Endothelial cell of umbilical vein (primary cell): ENCODE measurements around the gene RNGTT. TPM values are rescaled to one million over a fixed set of nuclear protein-coding genes. Genes with fewer than 3 reads are reported as not detected.

ENCODE experiments used
- BruUV-seq: library from RNA; stranded (reverse); fragments of 400-500 nt; replicated peaks from 2 replicates; lab custom pipeline; 2021; lab: Mats Ljungman, UMichigan
- CTCF ChIA-PET: fragments of 300-600, 350-600 bp; sonication (Branson Sonifier 250); formaldehyde crosslinking; loops from one replicate; lab custom pipeline; 2021; ENCODE audit warnings: antibody characterized with exemption, inconsistent platforms; lab: Charles Lee
- POLR2A ChIA-PET: fragments of 300-600, 350-600 bp; sonication (Branson Sonifier 250); formaldehyde crosslinking; loops from one replicate; lab custom pipeline; 2021; ENCODE audit warnings: antibody characterized with exemption, inconsistent platforms; lab: Charles Lee
- DNase-seq: peaks from one replicate; pipeline ENCODE4 v3.0.0-alpha.2; 2011; ENCODE audit warnings: low read depth, low spot score
- FAIRE-seq: peaks from 2 replicates; lab custom pipeline; 2011; peaks lifted over from hg19 to GRCh38; lab: Jason Lieb, UNC
- H2AFZ ChIP-seq: 2 replicates; pipeline ENCODE4 v1.6.0; 2012; ENCODE audit warnings: low read depth, low read length, control low read depth, inconsistent platforms
- H3K27ac ChIP-seq: 2 replicates; pipeline ENCODE4 v1.5.1; 2011; ENCODE audit warnings: low read depth, mild to moderate bottlenecking, control low read depth, low read length, moderate library complexity; ENCODE audit not compliant: insufficient read depth
- H3K27me3 ChIP-seq, 2 experiments: 2 replicates each; pipeline versions ENCODE4 v1.6.0 to v1.6.1; 2011; ENCODE audit warnings: low read length in 2 of 2, mixed read lengths in 1 of 2; ENCODE audit not compliant: control insufficient read depth in 2 of 2, insufficient read depth in 2 of 2
- H3K36me3 ChIP-seq, 2 experiments: 2 replicates in 1 of 2; 3 replicates in 1 of 2; pipeline ENCODE4 v1.5.1; 2011; ENCODE audit warnings: low read length in 2 of 2, mild to moderate bottlenecking in 1 of 2, moderate library complexity in 1 of 2; ENCODE audit not compliant: control insufficient read depth in 2 of 2, insufficient read depth in 2 of 2; ENCODE audit errors: extremely low read depth in 1 of 2
- H3K4me1 ChIP-seq: 3 replicates; pipeline ENCODE4 v1.5.1; 2011; ENCODE audit warnings: mild to moderate bottlenecking, low read length; ENCODE audit not compliant: control insufficient read depth, insufficient read depth; ENCODE audit errors: extremely low read depth
- H3K4me2 ChIP-seq: 2 replicates; pipeline ENCODE4 v1.6.1; 2011; ENCODE audit warnings: low read length, control low read depth, mixed read lengths; ENCODE audit not compliant: insufficient read depth
- H3K4me3 ChIP-seq, 3 experiments: fragments of 200-600 bp in 1 of 3; sonication (generic), shearing (Covaris generic) in 1 of 3; replicated peaks in 1 of 3; 2 replicates each; pipeline ENCODE4 v1.5.1; 2011 to 2016; ENCODE audit warnings: control low read depth in 3 of 3, low read length in 3 of 3, mild to moderate bottlenecking in 2 of 3, inconsistent platforms in 1 of 3, low read depth in 1 of 3, moderate library complexity in 1 of 3; ENCODE audit not compliant: insufficient read depth in 1 of 3
- H3K79me2 ChIP-seq: 2 replicates; pipeline ENCODE4 v1.6.0; 2012; ENCODE audit warnings: low read length, inconsistent platforms; ENCODE audit not compliant: control insufficient read depth, insufficient read depth
- H3K9ac ChIP-seq: replicated peaks from 2 replicates; pipeline ENCODE3; 2011; ENCODE audit warnings: low read length, control low read depth; ENCODE audit not compliant: insufficient read depth; ENCODE audit errors: extremely low read depth
- H3K9me1 ChIP-seq: replicated peaks from 3 replicates; pipeline ENCODE4 v1.6.0; 2011; ENCODE audit warnings: mild to moderate bottlenecking, low read length; ENCODE audit not compliant: control insufficient read depth, insufficient read depth; ENCODE audit errors: extremely low read depth
- H3K9me3 ChIP-seq: replicated peaks from 2 replicates; pipeline ENCODE4 v1.5.1; 2012; ENCODE audit warnings: low read length, inconsistent platforms; ENCODE audit not compliant: control insufficient read depth, insufficient read depth
- H4K20me1 ChIP-seq: replicated peaks from 2 replicates; pipeline ENCODE3; 2011; ENCODE audit warnings: mild to moderate bottlenecking, low read length; ENCODE audit not compliant: control insufficient read depth, insufficient read depth; ENCODE audit errors: extremely low read depth
- EZH2 ChIP-seq: IDR thresholded peaks from 2 replicates; pipeline ENCODE4 v1.6.1; 2012; ENCODE audit warnings: borderline replicate concordance, low read depth, mild to moderate bottlenecking, moderate library complexity, low read length, inconsistent platforms; ENCODE audit not compliant: severe bottlenecking
- FOS ChIP-seq: IDR thresholded peaks from 2 replicates; pipeline ENCODE4 v1.6.1; 2011; ENCODE audit warnings: mild to moderate bottlenecking, low read length, moderate library complexity, borderline replicate concordance; ENCODE audit not compliant: insufficient read depth
- GATA2 ChIP-seq: IDR thresholded peaks from 2 replicates; pipeline ENCODE4 v1.7.0; 2011; ENCODE audit warnings: low read depth, mild to moderate bottlenecking, moderate library complexity, mixed read lengths, low read length; ENCODE audit not compliant: insufficient read length, insufficient read depth
- JUN ChIP-seq: IDR thresholded peaks from 2 replicates; pipeline ENCODE4 v1.6.1; 2011; ENCODE audit warnings: borderline replicate concordance, low read depth; ENCODE audit not compliant: insufficient read length, insufficient read depth
- MYC ChIP-seq: IDR thresholded peaks from one replicate; pipeline ENCODE4 v1.6.1; 2011; ENCODE audit warnings: mild to moderate bottlenecking, low read depth, low read length
- POLR2A ChIP-seq: IDR thresholded peaks from 2 replicates; pipeline ENCODE4 v1.6.1; 2012; ENCODE audit warnings: low read depth, mild to moderate bottlenecking, control low read depth, low read length
- POLR2AphosphoS5 ChIP-seq: IDR thresholded peaks from 2 replicates; pipeline ENCODE4 v1.6.1; 2012; ENCODE audit warnings: low read depth, mild to moderate bottlenecking, control low read depth, low read length, moderate library complexity; ENCODE audit not compliant: insufficient read depth
- dilution Hi-C: fragments of 300-500 bp; cut with MboI; formaldehyde crosslinking; loops from one replicate; pipeline ENCODE4 v1.15.0; 2019; ENCODE audit warnings: low sequenced_read_pairs; ENCODE audit not compliant: extremely low pct_ligation_motif_present
- intact Hi-C: fragments of 100-400 bp; cut with micrococcal nuclease; formaldehyde crosslinking; loops from one replicate; pipeline ENCODE4 v1.10.0; 2022
- polyA plus RNA-seq, 4 experiments: library from polyadenylated mRNA; depleted of rRNA in 3 of 4; stranded (reverse) in 3 of 4; unstranded in 1 of 4; fragments of >200 nt; gene quantifications; 2 replicates each; pipeline versions ENCODE4 v1.2.1 to v1.2.3, GENCODE V29; 2011 to 2012; ENCODE audit warnings: missing spikeins in 1 of 4
- total RNA-seq: library from RNA; stranded (reverse); gene quantifications from 2 replicates; pipeline ENCODE4 v1.2.3, GENCODE V29; 2021
- TF ChIP-seq, protein P1 (sequence below): IDR thresholded peaks from 2 replicates; pipeline ENCODE4 v1.6.1; 2011; ENCODE audit not compliant: insufficient read depth, insufficient read length
- TF ChIP-seq, protein P2 (sequence below), 2 donors: IDR thresholded peaks; 1 replicate in 1 of 2; 2 replicates in 1 of 2; pipeline ENCODE4 v1.5.1; 2011; ENCODE audit warnings: low read length in 2 of 2, mild to moderate bottlenecking in 2 of 2, moderate library complexity in 2 of 2, control low read depth in 1 of 2, inconsistent platforms in 1 of 2, low read depth in 1 of 2; ENCODE audit not compliant: insufficient read depth in 1 of 2; ENCODE audit errors: extremely low read depth in 1 of 2

Gene RNGTT
- total and polyA plus RNA-seq, 2 donors (not counting 3 experiments of a cell fraction or from before 2014, with no cell fraction given): 2.1 to 13.1 TPM

DNA sequence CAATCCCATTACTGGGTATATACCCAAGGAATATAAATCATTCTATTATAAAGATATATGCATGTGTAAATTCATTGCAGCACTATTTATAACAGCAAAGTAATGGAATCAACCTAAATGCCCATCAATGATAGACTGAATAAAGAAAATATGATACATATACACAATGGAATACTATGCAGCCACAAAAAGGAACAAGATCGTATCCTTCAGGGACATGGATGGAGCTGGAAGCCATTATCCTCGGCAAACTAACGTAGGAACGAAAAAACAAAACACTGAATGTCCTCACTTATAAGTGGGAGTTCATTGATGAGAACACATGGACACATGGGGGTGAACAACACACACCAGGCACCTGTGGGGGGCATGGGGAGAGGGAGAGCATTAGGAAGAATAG is 156.7 kb downstream of the RNGTT start:
- Histone ChIP-seq H3K27me3 (no peaks in the 10 kb centered on the region), H3K4me3 (no peak overlapping the region), H3K4me1 (no peaks in the 10 kb centered on the region), H3K36me3 (no peaks in the 10 kb centered on the region), H3K9ac (no peak overlapping the region), H3K4me2 (no peak overlapping the region), H2AFZ (no peak overlapping the region), H3K9me3 (no peaks in the 10 kb centered on the region), H4K20me1 (no peaks in the 10 kb centered on the region), H3K9me1 (no peaks in the 10 kb centered on the region), H3K79me2 (peaks cover 1% of the 10 kb centered on the region), H3K27ac (no peak overlapping the region)
- dilution Hi-C loops (no loop called here), intact Hi-C loops (no loop called here)
- FAIRE-seq: no peak
- BruUV-seq: no TSS peak
- POLR2A ChIA-PET: no interaction called here
- DNase-seq: no peak
- TF ChIP-seq, protein P1, sequence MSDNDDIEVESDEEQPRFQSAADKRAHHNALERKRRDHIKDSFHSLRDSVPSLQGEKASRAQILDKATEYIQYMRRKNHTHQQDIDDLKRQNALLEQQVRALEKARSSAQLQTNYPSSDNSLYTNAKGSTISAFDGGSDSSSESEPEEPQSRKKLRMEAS: no peak
- no peak for TF ChIP-seq POLR2A
- no peak for TF ChIP-seq EZH2
- no peak for TF ChIP-seq MYC
- TF ChIP-seq, protein P2, sequence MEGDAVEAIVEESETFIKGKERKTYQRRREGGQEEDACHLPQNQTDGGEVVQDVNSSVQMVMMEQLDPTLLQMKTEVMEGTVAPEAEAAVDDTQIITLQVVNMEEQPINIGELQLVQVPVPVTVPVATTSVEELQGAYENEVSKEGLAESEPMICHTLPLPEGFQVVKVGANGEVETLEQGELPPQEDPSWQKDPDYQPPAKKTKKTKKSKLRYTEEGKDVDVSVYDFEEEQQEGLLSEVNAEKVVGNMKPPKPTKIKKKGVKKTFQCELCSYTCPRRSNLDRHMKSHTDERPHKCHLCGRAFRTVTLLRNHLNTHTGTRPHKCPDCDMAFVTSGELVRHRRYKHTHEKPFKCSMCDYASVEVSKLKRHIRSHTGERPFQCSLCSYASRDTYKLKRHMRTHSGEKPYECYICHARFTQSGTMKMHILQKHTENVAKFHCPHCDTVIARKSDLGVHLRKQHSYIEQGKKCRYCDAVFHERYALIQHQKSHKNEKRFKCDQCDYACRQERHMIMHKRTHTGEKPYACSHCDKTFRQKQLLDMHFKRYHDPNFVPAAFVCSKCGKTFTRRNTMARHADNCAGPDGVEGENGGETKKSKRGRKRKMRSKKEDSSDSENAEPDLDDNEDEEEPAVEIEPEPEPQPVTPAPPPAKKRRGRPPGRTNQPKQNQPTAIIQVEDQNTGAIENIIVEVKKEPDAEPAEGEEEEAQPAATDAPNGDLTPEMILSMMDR (IDR thresholded peaks at IDR 0.05; ENCODE audit: extremely low read depth in 1 of 2, insufficient read depth in 1 of 2, low read depth in 1 of 2, low read length in 2 of 2): no peak
- no peak for TF ChIP-seq JUN
- TF ChIP-seq FOS: no peak
- no peak for TF ChIP-seq POLR2AphosphoS5
- TF ChIP-seq GATA2: no peak
- CTCF ChIA-PET: no interaction called here
